NCI-H510A (cell line): ENCODE data around the gene TBC1D1.

Source experiments
- DNase-seq: peaks from one replicate; lab custom pipeline; 2025; lab: John Stamatoyannopoulos, UW

TBC1D1 gene

DNA sequence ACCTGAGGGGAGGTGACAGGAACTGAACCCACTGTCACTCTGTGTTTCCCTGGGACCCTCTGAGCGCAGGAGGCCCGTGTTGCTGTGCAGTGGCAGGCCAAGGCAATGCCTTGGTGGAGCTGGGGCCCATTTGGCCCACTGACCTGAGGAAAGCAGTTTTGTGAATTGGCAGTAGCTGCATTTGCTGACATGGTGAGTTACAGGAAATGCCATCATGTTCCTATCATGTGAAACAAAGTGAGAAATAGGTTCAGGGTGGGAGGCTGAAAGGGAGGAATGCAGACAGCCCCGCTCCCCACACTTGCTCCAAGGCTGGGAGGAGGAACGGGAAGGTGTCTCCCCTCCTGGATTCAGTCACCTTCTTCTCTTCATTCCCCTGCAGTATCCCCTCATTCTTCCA lies 215.4 kb downstream of the TBC1D1 start:
- no peak for DNase-seq

- DNase-seq: no peak
These were observed 216.1 kb downstream of the TBC1D1 start for GRCh38 chr4:38106886-38107514.

DNA sequence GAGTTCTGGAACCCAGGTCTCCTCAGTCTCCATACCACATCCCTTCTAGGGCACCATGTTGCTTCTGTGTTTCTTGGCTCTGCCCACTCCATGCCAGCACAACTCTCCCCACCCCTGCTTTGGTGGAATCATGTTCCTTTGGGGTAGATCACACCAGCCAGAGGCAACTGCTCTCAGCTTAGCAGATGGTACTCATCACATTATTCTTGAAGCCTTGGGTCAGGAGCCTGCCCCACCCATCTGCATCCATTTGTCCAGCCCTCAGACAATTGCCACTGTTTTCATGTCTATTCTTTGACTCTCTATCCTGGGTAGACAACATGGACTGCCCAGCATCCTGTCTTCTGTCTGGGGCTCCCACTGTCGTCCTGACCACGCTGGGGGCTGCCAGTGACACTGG lies 216.9 kb downstream of the TBC1D1 start:
- DNase-seq: no peak

DNA sequence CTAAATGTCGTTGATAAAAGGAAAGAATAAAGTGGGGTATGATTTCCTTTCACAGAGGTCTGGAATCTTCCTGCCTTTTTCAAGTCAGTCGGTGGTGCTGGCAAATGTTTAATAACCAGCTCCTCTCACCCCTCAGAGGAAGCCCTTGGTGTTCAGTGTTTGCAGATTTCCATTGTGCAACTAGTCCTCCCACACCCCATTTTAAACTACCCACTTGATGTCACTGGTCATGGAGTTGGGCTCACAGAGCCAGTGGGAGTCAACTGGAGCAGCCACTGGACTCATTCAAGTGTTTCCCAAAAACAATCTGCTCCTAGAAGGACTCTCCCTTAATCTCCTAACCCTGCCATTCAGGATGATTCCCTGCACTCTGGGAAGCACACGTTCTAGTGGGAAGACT lies 218.5 kb downstream of the TBC1D1 start:
- no peak for DNase-seq

- DNase-seq: no peak
These were observed 219.0 kb downstream of the TBC1D1 start for GRCh38 chr4:38109896-38110295.

DNA sequence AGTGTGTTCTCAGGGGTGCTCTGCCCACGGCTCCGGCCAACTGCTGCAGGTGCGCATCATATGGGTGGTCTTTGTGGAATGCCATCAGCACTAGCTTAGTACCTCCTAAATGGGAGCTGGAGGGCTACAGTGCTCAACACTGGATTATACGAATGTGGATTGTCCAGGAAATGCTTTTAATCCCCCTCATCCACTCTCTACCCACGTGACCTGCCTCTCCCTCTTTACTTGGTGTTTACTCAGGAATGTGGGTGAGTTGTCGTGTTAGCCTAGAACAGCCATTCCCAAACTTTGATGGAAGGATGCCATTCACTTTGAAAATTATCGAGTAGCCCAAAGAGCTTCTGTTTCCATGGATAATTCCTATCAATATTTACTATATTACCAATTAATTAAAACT lies 220.1 kb downstream of the TBC1D1 start:
- DNase-seq: no peak

DNA sequence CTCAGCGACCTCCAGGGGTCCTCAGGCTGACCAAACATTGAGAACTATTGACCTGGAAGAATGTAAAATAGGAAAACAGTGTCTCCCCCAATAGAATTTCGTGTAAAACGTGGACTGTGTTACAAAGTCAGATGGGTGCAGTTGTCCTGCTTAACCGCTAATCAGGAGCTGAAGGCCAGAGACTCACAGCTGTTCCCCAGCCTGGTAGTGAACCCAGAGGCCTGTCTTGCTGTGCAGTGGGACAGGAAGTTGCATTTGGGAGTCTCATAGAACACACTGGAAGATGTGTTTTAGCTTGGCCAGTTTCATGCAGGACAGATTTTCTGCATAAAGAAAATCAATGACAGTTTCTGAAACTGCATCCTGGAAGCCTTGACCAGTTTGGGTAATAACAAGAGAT lies 220.8 kb downstream of the TBC1D1 start:
- no peak for DNase-seq

DNA sequence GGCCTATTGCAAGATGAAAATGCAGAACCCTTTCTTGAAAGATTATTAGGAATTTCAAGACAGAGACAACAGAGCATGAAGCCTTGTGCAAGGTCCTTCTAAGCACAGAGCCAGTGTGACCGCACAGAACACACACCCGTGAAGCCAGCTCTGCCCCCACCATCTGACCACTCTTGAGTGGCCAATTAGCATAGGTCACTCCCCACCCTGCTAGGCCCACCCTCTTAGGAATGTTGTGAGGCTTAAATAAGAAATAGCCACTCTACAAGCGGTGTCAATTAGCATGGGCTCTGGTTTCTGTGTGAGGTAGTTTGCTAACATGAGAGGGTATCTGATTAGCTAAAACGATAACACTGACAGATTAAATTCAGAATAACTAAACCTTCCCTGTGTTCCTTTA lies 222.2 kb downstream of the TBC1D1 start:
- no peak for DNase-seq

DNA sequence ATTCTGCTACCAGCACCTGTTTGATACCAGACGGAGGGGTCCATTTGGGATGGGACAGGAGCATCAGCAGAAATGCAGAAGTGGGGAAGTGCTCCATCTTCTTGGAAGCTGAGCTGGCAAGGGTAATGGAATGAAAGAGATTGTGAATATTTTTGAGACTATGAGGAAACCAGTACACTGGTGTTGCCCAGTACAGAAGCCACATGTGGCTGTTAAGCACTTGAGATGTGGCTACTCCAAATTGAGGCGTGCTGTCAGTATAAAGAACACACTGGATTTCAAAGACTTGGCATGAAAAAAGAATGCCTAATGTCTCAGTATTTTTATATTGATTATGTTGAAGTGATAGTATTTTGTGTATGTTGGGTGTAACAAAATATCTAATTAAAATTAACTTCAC lies 222.7 kb downstream of the TBC1D1 start:
- no peak for DNase-seq

DNA sequence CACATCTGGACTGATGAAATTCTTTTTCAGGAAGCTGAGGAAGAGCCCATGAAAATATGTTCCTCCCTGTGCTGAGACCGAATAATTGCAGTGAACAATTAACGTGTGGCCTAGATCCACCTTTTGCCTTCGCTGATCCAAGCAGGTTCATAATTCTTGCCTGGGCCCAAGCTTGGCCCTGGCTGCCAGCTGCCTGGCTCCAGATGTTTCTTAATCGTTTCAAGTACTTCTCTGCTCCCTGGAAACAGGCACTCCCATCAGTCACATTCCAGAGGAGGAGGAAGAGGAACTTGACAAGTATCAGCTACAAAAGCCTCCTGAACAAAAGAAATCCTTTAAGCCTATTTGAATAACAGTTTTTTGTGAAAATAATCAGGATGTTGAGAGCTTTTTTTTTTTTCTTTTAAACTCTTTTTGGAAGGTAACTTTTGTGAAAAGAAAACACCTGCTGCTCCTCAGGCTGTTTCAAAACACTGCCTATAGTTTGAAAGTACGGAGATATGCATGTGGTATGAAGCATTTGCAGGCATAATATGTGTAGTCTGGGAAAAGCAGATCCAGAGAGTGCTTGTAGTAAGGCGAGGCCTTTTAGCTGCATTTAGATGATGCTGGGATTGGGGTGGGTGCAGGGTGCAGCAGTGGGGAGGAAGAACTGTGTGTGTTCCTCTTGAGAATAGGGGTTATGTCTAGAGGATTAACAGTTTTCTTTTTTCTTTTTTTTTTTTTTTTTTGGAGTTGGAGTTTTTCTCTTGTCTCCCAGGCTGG lies 223.7 kb downstream of the TBC1D1 start:
- no peak for DNase-seq

GRCh38 chr4:38115601-38116000 lies 224.7 kb downstream of the TBC1D1 start:
- no peak for DNase-seq

- DNase-seq: no peak
These were observed 226.7 kb downstream of the TBC1D1 start for GRCh38 chr4:38117591-38117990.

DNA sequence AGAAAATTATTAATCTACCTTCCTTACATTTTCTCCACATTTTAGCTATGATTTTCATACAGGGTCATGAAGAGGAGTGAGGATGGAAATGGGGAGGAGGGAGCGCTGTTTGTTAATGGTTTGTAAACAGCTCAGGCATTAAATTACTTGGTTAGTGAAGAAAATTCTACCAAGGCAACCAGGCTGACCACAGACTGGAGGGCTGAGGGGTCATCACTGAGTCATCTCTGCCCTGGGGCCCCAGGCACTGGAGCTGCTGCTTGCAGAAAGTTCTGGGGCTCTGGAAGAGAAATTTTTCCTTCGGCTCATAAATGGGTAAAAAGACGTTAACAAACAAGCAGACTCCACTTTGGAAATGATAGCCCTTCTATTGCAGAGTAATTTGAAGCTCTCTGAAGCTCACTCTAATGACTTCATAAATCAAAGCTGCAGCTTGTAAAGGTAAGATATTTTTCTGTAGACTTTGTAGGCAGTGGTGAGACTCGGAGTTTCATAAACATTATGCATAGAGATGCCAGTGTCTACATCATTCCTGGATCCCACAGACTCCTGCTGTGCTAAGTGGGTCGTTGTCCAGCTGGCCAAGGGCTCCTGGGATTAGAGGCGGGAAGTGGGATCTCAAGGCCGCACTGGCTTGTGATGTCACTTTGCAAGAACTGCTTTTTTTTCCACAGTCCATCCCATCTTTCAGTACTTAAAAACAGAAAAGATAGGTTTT lies 228.9 kb downstream of the TBC1D1 start:
- no peak for DNase-seq

DNA sequence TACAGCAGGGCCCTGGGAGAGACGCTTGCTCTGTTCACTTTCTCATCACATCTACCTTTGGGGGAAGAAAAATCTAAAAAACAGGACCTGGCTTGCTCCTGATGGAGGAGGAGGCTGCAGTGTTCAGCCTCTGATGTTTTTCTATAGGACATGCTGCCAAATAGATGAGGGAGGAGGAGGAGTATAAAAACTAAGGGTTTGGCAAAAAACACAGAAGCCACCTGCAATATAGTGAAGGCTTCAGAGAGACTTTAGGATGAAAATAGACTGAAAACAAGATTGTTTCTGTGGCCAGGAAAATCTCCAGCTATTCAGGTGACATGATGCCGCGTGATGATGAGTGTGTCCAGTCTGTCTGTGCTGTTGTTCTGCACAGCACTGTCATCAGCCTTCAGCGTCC lies 229.9 kb downstream of the TBC1D1 start:
- DNase-seq: no peak

DNA sequence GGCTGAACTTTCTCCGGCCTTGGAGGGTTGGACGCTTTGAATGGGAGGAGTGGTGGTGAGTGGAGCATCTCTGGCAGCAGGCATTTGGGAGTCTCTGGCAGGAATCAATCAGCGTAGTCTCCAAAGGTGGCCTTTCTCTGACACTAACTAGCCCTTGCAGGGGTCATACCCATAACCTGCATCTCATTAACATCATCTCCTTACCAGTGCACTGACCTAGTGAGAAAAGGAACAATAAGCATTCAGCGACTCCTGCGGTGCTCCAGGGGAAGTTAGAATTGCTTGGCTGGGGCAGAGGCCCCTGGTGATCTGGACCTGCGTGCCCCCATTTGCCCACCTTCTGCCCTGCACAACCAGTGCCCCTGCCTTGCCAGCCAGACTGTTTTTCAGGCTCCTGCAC lies 231.2 kb downstream of the TBC1D1 start:
- no peak for DNase-seq

DNA sequence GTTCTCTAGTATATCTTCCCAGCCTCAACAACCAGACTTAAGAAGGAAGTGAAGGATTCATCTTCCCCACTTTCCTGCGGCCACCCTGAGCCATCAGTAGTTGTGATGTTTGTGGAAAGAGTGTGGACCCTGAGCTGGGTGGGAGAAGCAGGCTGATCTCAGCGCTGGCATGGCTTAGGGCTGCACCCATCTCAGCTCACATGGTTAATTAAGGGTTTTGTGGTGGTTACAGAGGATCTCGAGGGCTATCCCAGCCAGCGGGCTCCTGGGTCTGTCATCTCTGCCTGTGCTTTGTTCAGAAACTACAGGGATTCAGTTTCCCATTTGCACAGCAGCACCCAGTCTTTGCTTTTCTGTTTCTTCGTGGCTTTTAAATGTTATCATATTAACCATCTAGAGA lies 232.7 kb downstream of the TBC1D1 start:
- DNase-seq: no peak

- DNase-seq: no peak
These were observed 234.1 kb downstream of the TBC1D1 start for GRCh38 chr4:38124961-38125360.

DNA sequence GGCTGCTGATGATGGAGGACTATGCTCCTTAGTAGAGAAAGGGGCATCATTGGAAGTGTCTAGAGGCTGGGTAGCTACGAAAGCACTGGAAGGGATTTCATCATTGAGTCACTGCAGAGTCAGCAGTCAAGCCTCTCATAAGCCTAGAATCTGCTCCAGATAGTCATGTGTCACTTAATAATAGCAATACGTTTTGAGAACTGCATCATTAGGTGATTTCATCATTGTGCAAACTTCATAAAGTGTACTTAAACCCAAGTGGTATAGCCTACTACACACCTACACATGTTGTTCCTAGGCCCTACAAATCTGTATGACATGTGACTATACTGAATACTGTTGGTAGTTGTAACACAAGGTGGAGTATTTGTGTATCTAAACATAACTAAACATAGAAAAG lies 234.9 kb downstream of the TBC1D1 start:
- no peak for DNase-seq

GRCh38 chr4:38128478-38129459 lies 237.9 kb downstream of the TBC1D1 start:
- DNase-seq: no peak

DNA sequence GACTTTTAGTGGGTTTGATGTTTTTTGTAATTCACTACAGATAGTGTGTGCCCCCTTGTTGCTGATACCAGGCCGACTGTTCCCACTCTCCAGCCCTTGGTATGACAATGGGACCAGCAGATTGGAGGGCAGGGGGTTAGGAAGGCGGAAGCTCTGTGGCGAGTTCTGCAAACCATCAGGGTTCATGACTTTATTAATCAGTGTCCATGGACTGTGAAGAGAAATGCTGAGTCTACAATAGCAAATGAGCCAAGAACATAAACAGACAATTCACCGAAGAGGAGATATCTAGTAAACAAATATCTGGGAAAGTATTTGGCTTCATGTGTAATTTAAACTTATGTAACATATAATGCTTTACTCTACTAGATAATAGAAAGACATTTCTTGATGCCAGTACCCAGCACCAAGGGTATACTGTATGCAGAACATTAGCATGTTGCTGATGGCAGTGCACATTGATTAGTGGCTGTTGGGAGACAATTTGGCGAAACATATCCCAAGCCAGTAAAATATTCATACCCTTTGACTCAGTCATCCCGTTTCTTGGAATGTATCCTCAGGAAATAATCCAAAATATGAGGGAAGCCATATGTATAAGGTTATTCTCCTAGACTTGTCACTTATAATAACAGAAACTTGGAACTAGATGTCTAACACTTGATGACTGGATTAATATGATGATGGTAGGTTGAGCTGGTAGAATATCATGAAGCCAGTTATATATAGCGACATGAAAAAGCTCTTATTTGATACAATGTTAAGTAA lies 238.8 kb downstream of the TBC1D1 start:
- DNase-seq: no peak

GRCh38 chr4:38130884-38131283 lies 240.0 kb downstream of the TBC1D1 start:
- DNase-seq: no peak
